Caco-2 (cell line): ENCODE data around the gene PRICKLE3. TPM values are rescaled to one million over a fixed set of nuclear protein-coding genes. Genes with fewer than 3 reads are reported as not detected.

Experiments
- BruUV-seq: library from RNA; stranded (reverse); fragments of 400-500 nt; replicated peaks from 2 replicates; lab custom pipeline; 2021; lab: Mats Ljungman, UMichigan
- CTCF ChIA-PET: fragments of 300-600 bp; sonication (Branson Sonifier 250); formaldehyde crosslinking; loops from one replicate; lab custom pipeline; 2022; ENCODE audit warnings: antibody characterized with exemption; lab: Charles Lee
- POLR2A ChIA-PET: fragments of 300-600 bp; sonication (Branson Sonifier 250); formaldehyde crosslinking; loops from one replicate; lab custom pipeline; 2022; ENCODE audit warnings: antibody characterized with exemption; lab: Charles Lee
- DNase-seq, 2 experiments: peaks; one replicate each; pipeline versions ENCODE4 v3.0.0 to v3.0.0-alpha.2; 2020 to 2022
- H3K27me3 ChIP-seq: replicated peaks from 2 replicates; pipeline ENCODE4 v1.6.0; 2011; ENCODE audit warnings: low read length; ENCODE audit not compliant: control insufficient read depth, insufficient read depth
- H3K36me3 ChIP-seq: 2 replicates; pipeline ENCODE4 v1.5.1; 2011; ENCODE audit warnings: low read length; ENCODE audit not compliant: control insufficient read depth, insufficient read depth
- H3K4me1 ChIP-seq: fragments of 250-450 bp; sonication (Bioruptor Pico); 2 replicates; pipeline ENCODE4 v1.5.1; 2020; ENCODE audit warnings: mild to moderate bottlenecking
- H3K4me3 ChIP-seq: 2 replicates; pipeline ENCODE4 v1.5.1; 2011; ENCODE audit warnings: low read depth, mild to moderate bottlenecking, control low read depth, low read length
- H3K9me3 ChIP-seq: fragments of 250-450 bp; sonication (Bioruptor Pico); 2 replicates; pipeline ENCODE4 v1.5.1; 2020; ENCODE audit warnings: mild to moderate bottlenecking, moderate library complexity
- H3K27ac Mint-ChIP-seq: one replicate; pipeline ENCODE4 v1.8.0; 2022; ENCODE audit warnings: mixed read lengths; ENCODE audit not compliant: unreplicated experiment
- H3K27me3 Mint-ChIP-seq: one replicate; pipeline ENCODE4 v1.8.0; 2022; ENCODE audit warnings: mixed read lengths; ENCODE audit not compliant: insufficient read depth, unreplicated experiment
- H3K36me3 Mint-ChIP-seq: one replicate; pipeline ENCODE4 v1.8.0; 2022; ENCODE audit warnings: mild to moderate bottlenecking, mixed read lengths; ENCODE audit not compliant: insufficient read depth, unreplicated experiment
- H3K4me1 Mint-ChIP-seq: one replicate; pipeline ENCODE4 v1.8.0; 2022; ENCODE audit warnings: low read depth, mixed read lengths; ENCODE audit not compliant: unreplicated experiment
- H3K4me3 Mint-ChIP-seq: one replicate; pipeline ENCODE4 v1.8.0; 2022; ENCODE audit warnings: mild to moderate bottlenecking, moderate library complexity, mixed read lengths; ENCODE audit not compliant: unreplicated experiment
- H3K9me3 Mint-ChIP-seq: one replicate; pipeline ENCODE4 v1.8.0; 2022; ENCODE audit warnings: mixed read lengths; ENCODE audit not compliant: unreplicated experiment
- CTCF ChIP-seq, 2 experiments: fragments of 200-600 bp in 1 of 2; IDR thresholded peaks; 1 replicate in 1 of 2; 2 replicates in 1 of 2; pipeline versions ENCODE4 v1.5.1 to v1.8.0; 2011 to 2022; ENCODE audit warnings: antibody characterized with exemption in 1 of 2, control low read depth in 1 of 2, inconsistent platforms in 1 of 2, low read depth in 1 of 2, low read length in 1 of 2, mild to moderate bottlenecking in 1 of 2, moderate library complexity in 1 of 2; ENCODE audit not compliant: insufficient read depth in 1 of 2, severe bottlenecking in 1 of 2, unreplicated experiment in 1 of 2
- intact Hi-C: fragments of 100-400 bp; cut with micrococcal nuclease; formaldehyde crosslinking; loops from one replicate; pipeline ENCODE4 v1.10.0; 2022; ENCODE audit not compliant: unreplicated experiment
- total RNA-seq: library from RNA; stranded (reverse); gene quantifications from 2 replicates; pipeline ENCODE4 v1.2.3, GENCODE V29; 2022

The PRICKLE3 gene
- total RNA-seq, 1 experiment from 2014 or later, result 8.4 TPM

GRCh38 chrX:49157194-49157593, 29.0 kb downstream of the PRICKLE3 start:
- H3K4me3 ChIP-seq, result no peak overlapping the region
- no peaks in the 10 kb centered on the region for H3K27me3 Mint-ChIP-seq
- POLR2A ChIA-PET, result no interaction called here
- H3K27ac Mint-ChIP-seq, result no peak overlapping the region
- no peaks in the 10 kb centered on the region for H3K36me3 Mint-ChIP-seq
- H3K27me3 ChIP-seq, result no peaks in the 10 kb centered on the region
- no TSS peak for BruUV-seq
- H3K9me3 ChIP-seq, result no peaks in the 10 kb centered on the region
- TF ChIP-seq CTCF (IDR thresholded peaks at IDR 0.05; ENCODE audit: insufficient read depth in 1 of 2, low read depth in 1 of 2, low read length in 1 of 2, severe bottlenecking in 1 of 2, unreplicated experiment in 1 of 2), result no peak
- intact Hi-C loops, result no loop called here
- DNase-seq, result no peak
- no peaks in the 10 kb centered on the region for H3K9me3 Mint-ChIP-seq
- H3K4me1 Mint-ChIP-seq, result no peaks in the 10 kb centered on the region
- no peak overlapping the region for H3K4me3 Mint-ChIP-seq
- CTCF ChIA-PET, result no interaction called here
- no peaks in the 10 kb centered on the region for H3K36me3 ChIP-seq
- H3K4me1 ChIP-seq, result no peaks in the 10 kb centered on the region

GRCh38 chrX:49155900-49156837, 30.0 kb downstream of the PRICKLE3 start:
- Histone ChIP-seq H3K4me3 (peak overlapping the region; percentile 63), H3K27me3 (no peaks in the 10 kb centered on the region), H3K9me3 (no peaks in the 10 kb centered on the region), H3K36me3 (no peaks in the 10 kb centered on the region), H3K4me1 (no peaks in the 10 kb centered on the region)
- intact Hi-C loops, result no loop called here
- peak; percentile 89 to 91 for DNase-seq
- TF ChIP-seq CTCF (IDR thresholded peaks at IDR 0.05; ENCODE audit: insufficient read depth in 1 of 2, low read depth in 1 of 2, low read length in 1 of 2, severe bottlenecking in 1 of 2, unreplicated experiment in 1 of 2), result peak; percentile 41 to 73
- ChIA-PET CTCF (interaction anchor here (0.6 to 1.0 kb wide), 10 partner anchors 16 to 541 kb away, joined by 3 to 27 read pairs (median 4); partner anchors contain the start of genes HDAC6, PLP2 and TFE3), POLR2A (interaction anchor here (0.6 to 1.2 kb wide), 3 partner anchors 35 to 154 kb away, joined by 3 to 8 read pairs (median 7); partner anchors contain the start of gene GRIPAP1)
- H3K4me1 Mint-ChIP-seq, result no peaks in the 10 kb centered on the region
- no peaks in the 10 kb centered on the region for H3K27me3 Mint-ChIP-seq
- H3K27ac Mint-ChIP-seq, result peak overlapping the region; percentile 93
- no peaks in the 10 kb centered on the region for H3K36me3 Mint-ChIP-seq
- no peaks in the 10 kb centered on the region for H3K9me3 Mint-ChIP-seq
- no TSS peak for BruUV-seq
- peak overlapping the region; percentile 98 for H3K4me3 Mint-ChIP-seq

GRCh38 chrX:49155243-49155899, 30.8 kb downstream of the PRICKLE3 start:
- H3K27ac Mint-ChIP-seq, result peak overlapping the region; percentile 93
- intact Hi-C loops, result no loop called here
- Histone ChIP-seq H3K27me3 (no peaks in the 10 kb centered on the region), H3K4me1 (no peaks in the 10 kb centered on the region), H3K4me3 (peak overlapping the region; percentile 63), H3K9me3 (no peaks in the 10 kb centered on the region), H3K36me3 (no peaks in the 10 kb centered on the region)
- POLR2A ChIA-PET, result interaction anchor here (0.6 to 1.2 kb wide), 3 partner anchors 36 to 153 kb away, joined by 3 to 8 read pairs (median 7); partner anchors contain the start of gene GRIPAP1
- H3K36me3 Mint-ChIP-seq, result no peaks in the 10 kb centered on the region
- no peaks in the 10 kb centered on the region for H3K27me3 Mint-ChIP-seq
- BruUV-seq, result TSS peak; percentile 90
- peak in 1 of 2 experiments; percentile 49 for DNase-seq
- CTCF ChIA-PET, result interaction anchor here (0.6 to 1.0 kb wide), 10 partner anchors 17 to 540 kb away, joined by 3 to 27 read pairs (median 4); partner anchors contain the start of genes HDAC6, PLP2 and TFE3
- peak overlapping the region; percentile 98 for H3K4me3 Mint-ChIP-seq
- no peaks in the 10 kb centered on the region for H3K4me1 Mint-ChIP-seq
- no peak for TF ChIP-seq CTCF (IDR thresholded peaks at IDR 0.05; ENCODE audit: insufficient read depth in 1 of 2, low read depth in 1 of 2, low read length in 1 of 2, severe bottlenecking in 1 of 2, unreplicated experiment in 1 of 2)
- H3K9me3 Mint-ChIP-seq, result no peaks in the 10 kb centered on the region
